ENCODE results near the gene F7.

Gene F7

GRCh38 chr13:113064000-113064533 lies 41.5 kb upstream of the F7 start:
- no peak for DNase-seq (ENCODE audit: extremely low spot score)
- ChIA-PET POLR2A (no interaction called here), CTCF (no interaction called here)
- TF ChIP-seq FOXA1 (IDR thresholded peaks at IDR 0.05), result no peak
- TF ChIP-seq LEF1 (IDR thresholded peaks at IDR 0.05; ENCODE audit: borderline replicate concordance), result no peak
- no peak for TF ChIP-seq HDGF (IDR thresholded peaks at IDR 0.05; ENCODE audit: borderline replicate concordance)
- TF ChIP-seq ELF4 (IDR thresholded peaks at IDR 0.05), result no peak
- no peak for TF ChIP-seq CTBP1 (IDR thresholded peaks at IDR 0.05; ENCODE audit: borderline replicate concordance)
- no peak for TF ChIP-seq PKNOX1 (IDR thresholded peaks at IDR 0.05)
- no peak for TF ChIP-seq FOXM1 (IDR thresholded peaks at IDR 0.05; ENCODE audit: borderline replicate concordance)
- TF ChIP-seq ARNT (IDR thresholded peaks at IDR 0.05), result no peak
- TF ChIP-seq FOXK2 (IDR thresholded peaks at IDR 0.05), result no peak
- TF ChIP-seq ZNF384 (IDR thresholded peaks at IDR 0.05), result no peak
- no peak for TF ChIP-seq SP1 (IDR thresholded peaks at IDR 0.05)
- no peak for TF ChIP-seq L3MBTL2 (conservative IDR thresholded peaks at IDR 0.05)
- TF ChIP-seq BHLHE40 (IDR thresholded peaks at IDR 0.05; ENCODE audit: borderline replicate concordance), result no peak
- TF ChIP-seq SUZ12 (IDR thresholded peaks at IDR 0.05), result no peak
- TF ChIP-seq NFRKB (IDR thresholded peaks at IDR 0.05), result no peak
- TF ChIP-seq TARDBP (IDR thresholded peaks at IDR 0.05), result no peak

GRCh38 chr13:113064534-113065405 lies 40.8 kb upstream of the F7 start:
- TF ChIP-seq FOXK2 (IDR thresholded peaks at IDR 0.05) (no peak), HDGF (IDR thresholded peaks at IDR 0.05; ENCODE audit: borderline replicate concordance) (no peak), ARNT (IDR thresholded peaks at IDR 0.05) (no peak), SP1 (IDR thresholded peaks at IDR 0.05) (no peak), NFRKB (IDR thresholded peaks at IDR 0.05) (no peak), FOXM1 (IDR thresholded peaks at IDR 0.05; ENCODE audit: borderline replicate concordance) (no peak)
- POLR2A ChIA-PET, result no interaction called here
- CTCF ChIA-PET, result no interaction called here
- no peak for DNase-seq (ENCODE audit: extremely low spot score)

DNA sequence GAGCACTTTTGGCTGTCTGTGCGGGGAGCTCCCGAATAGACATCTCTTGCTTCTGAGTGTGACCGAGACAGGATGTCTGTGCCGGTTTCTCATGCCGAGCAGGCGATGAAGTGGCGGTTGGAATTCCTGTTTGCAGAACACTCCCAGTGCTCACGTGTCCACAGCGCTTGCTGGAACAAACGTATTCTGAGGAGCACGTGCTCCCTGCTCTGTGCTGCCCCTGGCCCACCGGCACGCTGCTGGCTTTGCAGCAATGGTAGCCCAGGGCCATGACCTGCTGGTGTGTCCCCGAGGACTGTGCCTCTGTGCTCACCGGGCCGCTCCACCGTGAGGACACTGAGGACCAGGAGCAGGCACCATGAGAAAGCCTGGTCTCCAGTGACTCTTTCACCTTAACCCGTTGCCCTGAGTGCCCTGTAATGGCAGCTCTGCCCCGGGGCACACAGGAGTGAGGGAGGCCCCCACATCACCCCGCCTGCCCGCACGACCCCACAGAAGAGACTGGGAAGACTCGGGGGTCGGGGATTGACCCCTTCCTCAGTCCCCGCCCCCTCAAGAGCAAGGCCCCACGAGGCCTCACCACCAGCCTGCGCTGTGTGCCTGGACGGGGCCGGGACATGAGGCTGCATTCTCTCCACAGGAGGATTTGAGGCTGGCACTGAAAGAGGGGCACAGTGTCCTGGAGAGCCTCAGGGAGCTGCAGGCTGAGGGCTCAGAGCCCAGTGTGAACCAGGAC lies 40.0 kb upstream of the F7 start:
- ChIA-PET POLR2A (interaction anchor here (1.1 kb wide), 1 partner anchor 22 kb away, joined by 3 read pairs; no protein-coding TSS in a partner anchor), CTCF (no interaction called here)
- no peak for TF ChIP-seq ZNF384 (IDR thresholded peaks at IDR 0.05)
- DNase-seq (ENCODE audit: extremely low spot score), result no peak

DNA sequence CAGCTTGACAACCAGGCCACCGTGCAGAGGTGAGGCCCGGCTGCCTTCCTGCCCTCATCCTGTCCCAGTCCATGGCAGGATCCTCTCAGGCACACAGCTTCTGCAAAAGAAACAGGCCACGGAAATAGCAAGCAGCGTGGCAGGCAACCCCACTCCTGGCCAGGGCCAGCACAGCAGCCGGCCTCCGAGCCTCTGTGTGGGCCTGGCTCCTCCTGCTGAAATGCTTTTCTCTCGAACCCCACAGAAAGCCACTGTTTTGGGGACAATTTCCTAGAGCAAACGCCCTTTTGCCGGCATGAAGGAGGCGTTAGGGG lies 39.5 kb upstream of the F7 start:
- POLR2A ChIA-PET, result interaction anchor here (1.1 kb wide), 1 partner anchor 22 kb away, joined by 3 read pairs; no protein-coding TSS in a partner anchor
- CTCF ChIA-PET, result no interaction called here
- no peak for TF ChIP-seq FOXK2 (IDR thresholded peaks at IDR 0.05)
- no peak for TF ChIP-seq NFRKB (IDR thresholded peaks at IDR 0.05)
- no peak for TF ChIP-seq SP1 (IDR thresholded peaks at IDR 0.05)
- no peak for TF ChIP-seq CTBP1 (IDR thresholded peaks at IDR 0.05; ENCODE audit: borderline replicate concordance)
- no peak for TF ChIP-seq TARDBP (IDR thresholded peaks at IDR 0.05)
- no peak for TF ChIP-seq FOXM1 (IDR thresholded peaks at IDR 0.05; ENCODE audit: borderline replicate concordance)
- TF ChIP-seq ZNF384 (IDR thresholded peaks at IDR 0.05), result no peak
- no peak for DNase-seq (ENCODE audit: extremely low spot score)

GRCh38 chr13:113066746-113067145 lies 38.8 kb upstream of the F7 start:
- TF ChIP-seq CTBP1 (IDR thresholded peaks at IDR 0.05; ENCODE audit: borderline replicate concordance), result no peak
- no peak for TF ChIP-seq FOXM1 (IDR thresholded peaks at IDR 0.05; ENCODE audit: borderline replicate concordance)
- no peak for TF ChIP-seq ELF4 (IDR thresholded peaks at IDR 0.05)
- no peak for TF ChIP-seq NFRKB (IDR thresholded peaks at IDR 0.05)
- no peak for TF ChIP-seq FOXK2 (IDR thresholded peaks at IDR 0.05)
- no peak for TF ChIP-seq ARNT (IDR thresholded peaks at IDR 0.05)
- TF ChIP-seq HDGF (IDR thresholded peaks at IDR 0.05; ENCODE audit: borderline replicate concordance), result no peak
- no peak for TF ChIP-seq L3MBTL2 (conservative IDR thresholded peaks at IDR 0.05)
- no peak for TF ChIP-seq PKNOX1 (IDR thresholded peaks at IDR 0.05)
- no peak for TF ChIP-seq BHLHE40 (IDR thresholded peaks at IDR 0.05; ENCODE audit: borderline replicate concordance)
- TF ChIP-seq ZNF384 (IDR thresholded peaks at IDR 0.05), result no peak
- TF ChIP-seq SP1 (IDR thresholded peaks at IDR 0.05), result no peak
- TF ChIP-seq FOXA1 (IDR thresholded peaks at IDR 0.05), result no peak
- TF ChIP-seq SUZ12 (IDR thresholded peaks at IDR 0.05), result no peak
- POLR2A ChIA-PET, result no interaction called here
- CTCF ChIA-PET, result no interaction called here
- no peak for DNase-seq (ENCODE audit: extremely low spot score)

- TF ChIP-seq LEF1 (IDR thresholded peaks at IDR 0.05; ENCODE audit: borderline replicate concordance) (no peak), NFRKB (IDR thresholded peaks at IDR 0.05) (no peak), SP1 (IDR thresholded peaks at IDR 0.05) (no peak), L3MBTL2 (conservative IDR thresholded peaks at IDR 0.05) (no peak), ARNT (IDR thresholded peaks at IDR 0.05) (no peak), SUZ12 (IDR thresholded peaks at IDR 0.05) (no peak), FOXA1 (IDR thresholded peaks at IDR 0.05) (no peak), FOXK2 (IDR thresholded peaks at IDR 0.05) (no peak), TARDBP (IDR thresholded peaks at IDR 0.05) (no peak), ZNF384 (IDR thresholded peaks at IDR 0.05) (no peak), PKNOX1 (IDR thresholded peaks at IDR 0.05) (no peak), CTBP1 (IDR thresholded peaks at IDR 0.05; ENCODE audit: borderline replicate concordance) (no peak), HDGF (IDR thresholded peaks at IDR 0.05; ENCODE audit: borderline replicate concordance) (no peak)
- no peak for DNase-seq (ENCODE audit: extremely low spot score)
- ChIA-PET POLR2A (no interaction called here), CTCF (no interaction called here)
Measured at GRCh38 chr13:113069861-113070805, 35.5 kb upstream of the F7 start.

Measured in HEK293T (cell line).